Testis (tissue), 3 donors: ENCODE results near the gene UBE2E2. TPM values are rescaled to one million over a fixed set of nuclear protein-coding genes. Genes with fewer than 3 reads are reported as not detected.

ENCODE experiments used
- DNase-seq: peaks from one replicate; pipeline ENCODE4 v3.0.0-alpha.2; 2019
- H3K27ac ChIP-seq, 2 donors: fragments of 200-600 bp; sonication (generic); one replicate each; pipeline ENCODE4 v1.5.1; 2019
- H3K27me3 ChIP-seq: fragments of 200-600 bp; sonication (generic); one replicate; pipeline ENCODE4 v1.5.1; 2019
- H3K36me3 ChIP-seq: fragments of 200-600 bp; sonication (generic); one replicate; pipeline ENCODE4 v1.5.1; 2017; ENCODE audit warnings: low read depth; ENCODE audit errors: missing control alignments
- H3K4me1 ChIP-seq: fragments of 200-600 bp; sonication (generic); one replicate; pipeline ENCODE4 v1.5.1; 2019
- H3K4me3 ChIP-seq, 2 donors: fragments of 200-600 bp; sonication (generic); one replicate each; pipeline ENCODE4 v1.5.1; 2017 to 2019
- H3K9me3 ChIP-seq: fragments of 200-600 bp; sonication (generic); one replicate; pipeline ENCODE4 v1.5.1; 2017
- CTCF ChIP-seq, 3 experiments: fragments of 450-650 bp in 2 of 3; fragments of 200-600 bp in 1 of 3; sonication (generic) in 1 of 3; IDR thresholded peaks; one replicate each; pipeline ENCODE4 v1.5.1; 2016 to 2019; ENCODE audit warnings: antibody characterized with exemption in 3 of 3, mild to moderate bottlenecking in 2 of 3, moderate library complexity in 1 of 3
- POLR2A ChIP-seq: fragments of 450-650 bp; IDR thresholded peaks from one replicate; pipeline ENCODE4 v1.6.1; 2017; ENCODE audit warnings: antibody characterized with exemption, mild to moderate bottlenecking, moderate library complexity
- WGBS, 2 donors: methylation state at CpG; one replicate each; pipeline ENCODE4 v1.1.5; 2018; 5-methylcytosine and 5-hydroxymethylcytosine counted together
- intact Hi-C: fragments of 100-400 bp; cut with DNase I; formaldehyde crosslinking; loops from one replicate; pipeline ENCODE4 v1.15.1; 2023; ENCODE audit warnings: low total_unique reads
- polyA plus RNA-seq: library from polyadenylated mRNA; stranded (reverse); fragments of 350-450 nt; fragmentation: Illumina TruSeq; extraction: RNeasy Lipid Tissue Mini Kit (QIAGEN cat#74804); gene quantifications from one replicate; pipeline ENCODE4 v1.2.3, GENCODE V29; 2014; ENCODE audit warnings: low read depth, low replicate concordance; ENCODE audit not compliant: insufficient read depth
- total RNA-seq, 2 donors: library from RNA; depleted of rRNA; stranded (reverse); fragments of >200 nt; gene quantifications; one replicate each; pipeline ENCODE4 v1.2.3, GENCODE V29; 2016

The UBE2E2 gene
- total and polyA plus RNA-seq, 3 donors from 2014 or later, result 45.5 to 94.2 (median 48.7) TPM

- H3K9me3 ChIP-seq, result no peaks in the 10 kb centered on the region
- no peak for DNase-seq
- intact Hi-C loops, result no loop called here
- H3K27me3 ChIP-seq, result no peaks in the 10 kb centered on the region
- H3K27ac ChIP-seq, result no peak overlapping the region
- H3K36me3 ChIP-seq, result no peaks in the 10 kb centered on the region
- no peak for TF ChIP-seq CTCF (IDR thresholded peaks at IDR 0.05)
- no peak for TF ChIP-seq POLR2A
- WGBS, 2 donors, result 81 to 87% methylated on average over 3 of the region's 3 CpGs
- no peak overlapping the region for H3K4me3 ChIP-seq
- H3K4me1 ChIP-seq, result peaks cover 2% of the 10 kb centered on the region
Observed at GRCh38 chr3:23206366-23206765, 3.2 kb downstream of the UBE2E2 start.

- Histone ChIP-seq H3K27me3 (no peaks in the 10 kb centered on the region), H3K36me3 (no peaks in the 10 kb centered on the region), H3K27ac (no peak overlapping the region), H3K4me3 (no peak overlapping the region), H3K9me3 (no peaks in the 10 kb centered on the region), H3K4me1 (no peaks in the 10 kb centered on the region)
- 0% methylated on average over 1 of the region's 1 CpG for WGBS, 2 donors
- TF ChIP-seq CTCF (IDR thresholded peaks at IDR 0.05) (no peak), POLR2A (no peak)
- no peak for DNase-seq
- intact Hi-C loops, result no loop called here
Observed at GRCh38 chr3:23209103-23209502, 6.0 kb downstream of the UBE2E2 start.

GRCh38 chr3:23209747-23210487 lies 6.8 kb downstream of the UBE2E2 start:
- Histone ChIP-seq H3K9me3 (no peaks in the 10 kb centered on the region), H3K4me1 (no peaks in the 10 kb centered on the region), H3K27ac (no peak overlapping the region), H3K36me3 (no peaks in the 10 kb centered on the region), H3K4me3 (no peak overlapping the region), H3K27me3 (no peaks in the 10 kb centered on the region)
- intact Hi-C loops, result no loop called here
- no peak for TF ChIP-seq CTCF (IDR thresholded peaks at IDR 0.05)
- no peak for TF ChIP-seq POLR2A
- no peak for DNase-seq
- WGBS, 2 donors, result 84 to 86% methylated on average over 4 of the region's 4 CpGs

GRCh38 chr3:23213813-23214212 lies 10.7 kb downstream of the UBE2E2 start:
- DNase-seq, result no peak
- WGBS, 2 donors, result 29 to 35% methylated on average over 2 of the region's 2 CpGs
- H3K27me3 ChIP-seq, result no peaks in the 10 kb centered on the region
- intact Hi-C loops, result no loop called here
- H3K4me3 ChIP-seq, result no peak overlapping the region
- no peaks in the 10 kb centered on the region for H3K36me3 ChIP-seq
- H3K9me3 ChIP-seq, result no peaks in the 10 kb centered on the region
- TF ChIP-seq POLR2A, result no peak
- TF ChIP-seq CTCF (IDR thresholded peaks at IDR 0.05), result no peak
- H3K4me1 ChIP-seq, result no peaks in the 10 kb centered on the region
- no peak overlapping the region for H3K27ac ChIP-seq
